ENCODE measurements around the gene LHX6. TPM values are rescaled to one million over a fixed set of nuclear protein-coding genes. Genes with fewer than 3 reads are reported as not detected.
A peak's percentile ranks its signal among the peaks of the same experiment; 100 is the strongest.

The LHX6 gene
- total and polyA plus RNA-seq, 2 experiments from 2014 or later: not detected

- Histone ChIP-seq H3K27me3 (replicated peaks; ENCODE audit: insufficient read depth) (0 out of 2 replicates have a peak, but pooled peaks cover 9% of the 10 kb centered on the region), H3K4me1 (ENCODE audit: insufficient read depth) (peaks cover 9% of the 10 kb centered on the region), H3K4me2 (ENCODE audit: unreplicated experiment) (no peak overlapping the region), H3F3A (ENCODE audit: insufficient read depth) (peaks cover 8% of the 10 kb centered on the region; the same call in 1 of the 2 replicates), H3K27ac (no peak overlapping the region), H3K36me3 (ENCODE audit: low read depth) (no peaks in the 10 kb centered on the region), H3K9ac (no peak overlapping the region), H4K20me1 (ENCODE audit: insufficient read depth) (no peaks in the 10 kb centered on the region), H3K4me3 (no peak overlapping the region), H3K9me3 (ENCODE audit: low read depth) (no peaks in the 10 kb centered on the region), H3K9me2 (ENCODE audit: insufficient read depth) (no peaks in the 10 kb centered on the region), H3K79me2 (ENCODE audit: insufficient read depth) (no peaks in the 10 kb centered on the region), H2AFZ (no peak overlapping the region)
- no peak for TF ChIP-seq EZH2 (IDR thresholded peaks at IDR 0.05; ENCODE audit: insufficient read depth, poor library complexity, severe bottlenecking)
- TF ChIP-seq EZH2phosphoT487 (IDR thresholded peaks at IDR 0.05; ENCODE audit: insufficient read depth, low read depth): no peak
- in situ Hi-C loops (cut with MboI): no loop called here
- DNase-seq: peak; percentile 50
- WGBS, 2 experiments (ENCODE audit: low coverage in 1 of 2, low lambda C conversion rate in 2 of 2, missing lambda C conversion rate in 2 of 2): 32 to 34% methylated on average over 3 of the region's 3 CpGs
These were observed 60.4 kb downstream of the LHX6 start for GRCh38 chr9:122168356-122168755.

- H3K9ac ChIP-seq: no peak overlapping the region
- H3K4me1 ChIP-seq (ENCODE audit: insufficient read depth): peaks cover 9% of the 10 kb centered on the region
- no peak for DNase-seq
- in situ Hi-C loops (cut with MboI): no loop called here
- 7 to 12% methylated on average over 2 of the region's 2 CpGs for WGBS, 2 experiments (ENCODE audit: low coverage in 1 of 2, low lambda C conversion rate in 2 of 2, missing lambda C conversion rate in 2 of 2)
- H3K36me3 ChIP-seq (ENCODE audit: low read depth): no peaks in the 10 kb centered on the region
- H3K9me3 ChIP-seq (ENCODE audit: low read depth): peaks cover 4% of the 10 kb centered on the region
- no peak overlapping the region for H3K4me3 ChIP-seq
- TF ChIP-seq EZH2 (IDR thresholded peaks at IDR 0.05; ENCODE audit: insufficient read depth, poor library complexity, severe bottlenecking): no peak
- TF ChIP-seq EZH2phosphoT487 (IDR thresholded peaks at IDR 0.05; ENCODE audit: insufficient read depth, low read depth): no peak
- H4K20me1 ChIP-seq (ENCODE audit: insufficient read depth): no peaks in the 10 kb centered on the region
- H3F3A ChIP-seq (ENCODE audit: insufficient read depth): peaks cover 8% of the 10 kb centered on the region; the same call in 1 of the 2 replicates
- H3K79me2 ChIP-seq (ENCODE audit: insufficient read depth): peaks cover 3% of the 10 kb centered on the region
- 0 out of 2 replicates have a peak, but pooled peaks cover 9% of the 10 kb centered on the region for H3K27me3 ChIP-seq (replicated peaks; ENCODE audit: insufficient read depth)
- H3K4me2 ChIP-seq (ENCODE audit: unreplicated experiment): no peak overlapping the region
- H2AFZ ChIP-seq: no peak overlapping the region
- no peak overlapping the region for H3K27ac ChIP-seq
- H3K9me2 ChIP-seq (ENCODE audit: insufficient read depth): no peaks in the 10 kb centered on the region
These were observed 64.5 kb downstream of the LHX6 start for GRCh38 chr9:122164286-122164685.

- no peak overlapping the region for H3K27ac ChIP-seq
- in situ Hi-C loops (cut with MboI): no loop called here
- peaks cover 3% of the 10 kb centered on the region; the same call in 1 of the 2 replicates for H3K4me1 ChIP-seq (ENCODE audit: insufficient read depth)
- H3K9me3 ChIP-seq (ENCODE audit: low read depth): peaks cover 4% of the 10 kb centered on the region
- H3K9me2 ChIP-seq (ENCODE audit: insufficient read depth): no peaks in the 10 kb centered on the region
- TF ChIP-seq EZH2phosphoT487 (IDR thresholded peaks at IDR 0.05; ENCODE audit: insufficient read depth, low read depth): no peak
- TF ChIP-seq EZH2 (IDR thresholded peaks at IDR 0.05; ENCODE audit: insufficient read depth, poor library complexity, severe bottlenecking): no peak
- no peaks in the 10 kb centered on the region for H3K36me3 ChIP-seq (ENCODE audit: low read depth)
- H3K79me2 ChIP-seq (ENCODE audit: insufficient read depth): peaks cover 22% of the 10 kb centered on the region
- no peak overlapping the region for H3K4me3 ChIP-seq
- DNase-seq: no peak
- no peaks in the 10 kb centered on the region for H3F3A ChIP-seq (ENCODE audit: insufficient read depth)
- 0 out of 2 replicates have a peak, but pooled peaks cover 9% of the 10 kb centered on the region for H3K27me3 ChIP-seq (replicated peaks; ENCODE audit: insufficient read depth)
- no peaks in the 10 kb centered on the region for H4K20me1 ChIP-seq (ENCODE audit: insufficient read depth)
- no peak overlapping the region for H3K4me2 ChIP-seq (ENCODE audit: unreplicated experiment)
- no peak overlapping the region for H2AFZ ChIP-seq
- no peak overlapping the region for H3K9ac ChIP-seq
These were observed 66.3 kb downstream of the LHX6 start for GRCh38 chr9:122162415-122162814.

GRCh38 chr9:122159925-122160246 lies 68.9 kb downstream of the LHX6 start:
- H3K4me1 ChIP-seq (ENCODE audit: insufficient read depth): peaks cover 3% of the 10 kb centered on the region; the same call in 1 of the 2 replicates
- no peak overlapping the region for H3K27ac ChIP-seq
- peak overlapping the region; percentile 64 for H3K4me2 ChIP-seq (ENCODE audit: unreplicated experiment)
- H3K36me3 ChIP-seq (ENCODE audit: low read depth): no peaks in the 10 kb centered on the region
- no peak for DNase-seq
- H3K27me3 ChIP-seq (replicated peaks; ENCODE audit: insufficient read depth): 0 out of 2 replicates have a peak, but pooled peaks cover 7% of the 10 kb centered on the region
- H3K4me3 ChIP-seq: peak overlapping the region; percentile 98
- peaks cover 4% of the 10 kb centered on the region for H3K9me3 ChIP-seq (ENCODE audit: low read depth)
- peak overlapping the region; percentile 93 for H2AFZ ChIP-seq
- in situ Hi-C loops (cut with MboI): no loop called here
- no peaks in the 10 kb centered on the region for H3F3A ChIP-seq (ENCODE audit: insufficient read depth)
- peaks cover 47% of the 10 kb centered on the region for H3K79me2 ChIP-seq (ENCODE audit: insufficient read depth)
- 24 to 25% methylated on average over 6 of the region's 6 CpGs for WGBS, 2 experiments (ENCODE audit: low coverage in 1 of 2, low lambda C conversion rate in 2 of 2, missing lambda C conversion rate in 2 of 2)
- H3K9me2 ChIP-seq (ENCODE audit: insufficient read depth): no peaks in the 10 kb centered on the region
- TF ChIP-seq EZH2phosphoT487 (IDR thresholded peaks at IDR 0.05; ENCODE audit: insufficient read depth, low read depth) (no peak), EZH2 (IDR thresholded peaks at IDR 0.05; ENCODE audit: insufficient read depth, poor library complexity, severe bottlenecking) (no peak)
- peak overlapping the region; percentile 94 for H3K9ac ChIP-seq
- no peaks in the 10 kb centered on the region for H4K20me1 ChIP-seq (ENCODE audit: insufficient read depth)
